Ovary (tissue), 10 donors: Measurements from ENCODE around the gene CTDSP2. TPM values are rescaled to one million over a fixed set of nuclear protein-coding genes. Genes with fewer than 3 reads are reported as not detected.

ENCODE experiments used
- DNase-seq, 5 donors: peaks; one replicate each; pipeline ENCODE4 v3.0.0-alpha.2; 2019 to 2020
- H3K27ac ChIP-seq, 2 donors: fragments of 200-600 bp; one replicate each; pipeline versions ENCODE4 v1.5.1 to v1.8.0; 2019 to 2022
- H3K27me3 ChIP-seq: fragments of 200-600 bp; one replicate; pipeline ENCODE4 v1.8.0; 2022
- H3K36me3 ChIP-seq: fragments of 200-600 bp; sonication (generic); one replicate; pipeline ENCODE4 v1.5.1; 2019
- H3K4me1 ChIP-seq: one replicate; pipeline ENCODE4 v1.8.1; 2013; ENCODE audit warnings: mild to moderate bottlenecking, moderate library complexity; ENCODE audit not compliant: insufficient read depth
- H3K4me3 ChIP-seq: fragments of 200-600 bp; sonication (generic); one replicate; pipeline ENCODE4 v1.5.1; 2017
- H3K9me3 ChIP-seq, 2 donors: fragments of 200-600 bp in 1 of 2; sonication (generic) in 1 of 2; one replicate each; pipeline versions ENCODE4 v1.5.1 to v1.8.1; 2013 to 2019; ENCODE audit warnings: mild to moderate bottlenecking in 1 of 2, moderate library complexity in 1 of 2
- EP300 ChIP-seq: sonication (generic); formaldehyde crosslinking; IDR thresholded peaks from one replicate; pipeline ENCODE4 v1.6.1; 2017; ENCODE audit warnings: antibody characterized with exemption
- POLR2A ChIP-seq: fragments of 450-650 bp; IDR thresholded peaks from one replicate; pipeline ENCODE4 v1.6.1; 2017; ENCODE audit warnings: antibody characterized with exemption, mild to moderate bottlenecking, moderate library complexity
- WGBS, 3 donors: extraction: QIAGEN DNeasy Blood & Tissue Kit in 1 of 3; methylation state at CpG; one replicate each; pipeline versions ENCODE4 v1.1.5 to v1.1.7; 2013 to 2017; 5-methylcytosine and 5-hydroxymethylcytosine counted together
- intact Hi-C, 4 donors: fragments of 100-400 bp; cut with DNase I; formaldehyde crosslinking; loops; one replicate each; pipeline versions ENCODE4 v1.11.0 to v1.15.1; 2022 to 2023
- long read RNA-seq, 3 donors: library from polyadenylated mRNA in 2 of 3; unstranded in 2 of 3; transcript quantifications; one replicate each; pipeline ENCODE4 v2.0.0 and lab custom pipeline, GENCODE V29; 2021 to 2026
- polyA plus RNA-seq, 2 donors: library from polyadenylated mRNA; stranded (reverse); fragments of 200-250 nt in 1 of 2; fragments of 350-450 nt in 1 of 2; fragmentation: Illumina TruSeq in 1 of 2; extraction: RNeasy Lipid Tissue Mini Kit (QIAGEN cat#74804) in 1 of 2; gene quantifications; one replicate each; pipeline ENCODE4 v1.2.3, GENCODE V29; 2013 to 2014
- total RNA-seq, 7 donors: library from RNA; depleted of rRNA in 2 of 7; stranded (reverse); fragments of >200 nt in 2 of 7; fragmentation: NEBNext Ultra II Directional in 3 of 7; extraction: Animal tissue kit (Norgen Biotek cat#: 25700) in 3 of 7; gene quantifications; one replicate each; pipeline versions ENCODE4 v1.1.0 to v1.2.4, GENCODE V29; 2016 to 2023
- TF ChIP-seq, protein P1 (sequence below), 3 donors: fragments of 450-650 bp in 2 of 3; fragments of 200-600 bp in 1 of 3; IDR thresholded peaks; one replicate each; pipeline versions ENCODE4 v1.5.1 to v1.8.0; 2016 to 2022; ENCODE audit warnings: antibody characterized with exemption in 3 of 3, mild to moderate bottlenecking in 1 of 3
- donor health status: DM: no; HTN: no; CAD: no; lungs with moderate emphysema.
- donor health status: DM: no; HTN: no; CAD: no.
- donor health status: Bipolar disorder and iron deficiency.
- donor health status: DM: yes; HTN: yes; CAD: no.
- donor health status: DM: no; HTN: no; CAD: no.
- donor health status: DM: yes; HTN: yes; CAD: no.

CTDSP2 gene, protein sequence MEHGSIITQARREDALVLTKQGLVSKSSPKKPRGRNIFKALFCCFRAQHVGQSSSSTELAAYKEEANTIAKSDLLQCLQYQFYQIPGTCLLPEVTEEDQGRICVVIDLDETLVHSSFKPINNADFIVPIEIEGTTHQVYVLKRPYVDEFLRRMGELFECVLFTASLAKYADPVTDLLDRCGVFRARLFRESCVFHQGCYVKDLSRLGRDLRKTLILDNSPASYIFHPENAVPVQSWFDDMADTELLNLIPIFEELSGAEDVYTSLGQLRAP
- total RNA-seq (100 to 1,000 TPM in 6 of 7 donors, 10 to 100 TPM in 1; 73.1 to 212 (median 189) TPM), polyA plus RNA-seq (100 to 1,000 TPM in 1 of 2 donors, 10 to 100 TPM in 1; 94.8 to 165 TPM)
- long read RNA-seq, donor 1, full-length matches to known transcripts, result 4 of 100 reads
- long read RNA-seq, donor 1, partial matches to known transcripts, result 8 of 100 reads
- long read RNA-seq, donor 1, other reads (novel, unspliced or antisense), result 88 of 100 reads
- long read RNA-seq, donor 2, full-length matches to known transcripts, result 25 of 32 reads
- long read RNA-seq, donor 2, partial matches to known transcripts, result 7 of 32 reads
- long read RNA-seq, donor 2, other reads (novel, unspliced or antisense), result 0 of 32 reads
- long read RNA-seq, donor 3, full-length matches to known transcripts, result 102 of 260 reads
- long read RNA-seq, donor 3, partial matches to known transcripts, result 13 of 260 reads
- long read RNA-seq, donor 3, other reads (novel, unspliced or antisense), result 145 of 260 reads

DNA sequence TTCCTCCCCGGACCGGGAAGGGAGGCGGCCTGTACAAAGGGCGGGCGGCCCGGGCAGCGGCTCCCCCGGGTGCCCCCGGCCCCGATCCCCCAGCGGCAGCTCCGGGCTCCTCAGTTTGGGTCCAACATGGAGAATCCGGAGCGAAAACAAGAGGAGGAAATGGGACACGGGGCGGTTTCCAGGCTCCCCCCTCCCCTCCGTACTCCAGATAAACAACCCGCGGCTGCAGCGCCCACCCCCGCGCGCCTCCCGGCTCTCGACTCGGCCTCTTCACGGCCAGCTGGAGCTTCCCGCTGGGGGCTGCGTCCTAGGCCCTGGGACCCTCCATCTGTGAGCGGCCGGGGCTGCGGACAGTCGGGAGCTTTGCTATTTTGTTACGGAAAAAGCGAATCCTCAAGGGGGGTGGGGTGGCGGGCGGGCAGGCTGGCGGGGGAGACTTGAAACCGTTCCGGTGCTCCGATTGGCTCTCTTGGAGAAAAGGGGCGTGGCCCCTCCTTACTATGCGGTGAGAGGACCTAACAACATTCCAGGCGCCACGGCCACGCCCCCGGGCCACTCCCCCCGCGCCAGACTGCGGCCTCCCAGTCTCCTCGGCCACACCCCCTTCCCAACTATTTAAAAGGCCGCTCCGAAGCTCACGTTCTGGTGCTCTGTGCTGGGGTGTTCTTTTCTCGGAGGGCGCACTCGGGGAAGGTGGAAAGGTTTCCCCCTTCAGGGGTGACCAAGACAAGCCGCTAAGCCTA is at the start of gene CTDSP2:
CTDSP2 (minus strand) TSS at position 153 of the 743 bp plus-strand sequence. CDS start 294 bp downstream, outside the sequence.
- peak; percentile 99 to 100 (median 100) for DNase-seq
- Histone ChIP-seq H3K27me3 (no peaks in the 10 kb centered on the region), H3K27ac (peak within 1 kb of the TSS; percentile 98 to 99), H3K9me3 (no peaks in the 10 kb centered on the region), H3K4me1 (peaks cover 5% of the 10 kb centered on the region), H3K4me3 (peak within 1 kb of the TSS; percentile 85), H3K36me3 (no peaks in the 10 kb centered on the region)
- 0 to 1% (median 0%) methylated on average over 51 to 58 of the region's 58 CpGs for WGBS, 3 donors
- intact Hi-C loops, result loop anchor here in 3 of 4 donors (2.0 to 5.0 kb wide), 3 partner anchors 18 to 51 kb away; no protein-coding TSS in a partner anchor
- TF ChIP-seq, protein P1, sequence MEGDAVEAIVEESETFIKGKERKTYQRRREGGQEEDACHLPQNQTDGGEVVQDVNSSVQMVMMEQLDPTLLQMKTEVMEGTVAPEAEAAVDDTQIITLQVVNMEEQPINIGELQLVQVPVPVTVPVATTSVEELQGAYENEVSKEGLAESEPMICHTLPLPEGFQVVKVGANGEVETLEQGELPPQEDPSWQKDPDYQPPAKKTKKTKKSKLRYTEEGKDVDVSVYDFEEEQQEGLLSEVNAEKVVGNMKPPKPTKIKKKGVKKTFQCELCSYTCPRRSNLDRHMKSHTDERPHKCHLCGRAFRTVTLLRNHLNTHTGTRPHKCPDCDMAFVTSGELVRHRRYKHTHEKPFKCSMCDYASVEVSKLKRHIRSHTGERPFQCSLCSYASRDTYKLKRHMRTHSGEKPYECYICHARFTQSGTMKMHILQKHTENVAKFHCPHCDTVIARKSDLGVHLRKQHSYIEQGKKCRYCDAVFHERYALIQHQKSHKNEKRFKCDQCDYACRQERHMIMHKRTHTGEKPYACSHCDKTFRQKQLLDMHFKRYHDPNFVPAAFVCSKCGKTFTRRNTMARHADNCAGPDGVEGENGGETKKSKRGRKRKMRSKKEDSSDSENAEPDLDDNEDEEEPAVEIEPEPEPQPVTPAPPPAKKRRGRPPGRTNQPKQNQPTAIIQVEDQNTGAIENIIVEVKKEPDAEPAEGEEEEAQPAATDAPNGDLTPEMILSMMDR (IDR thresholded peaks at IDR 0.05), result no peak
- peak; percentile 73 for TF ChIP-seq POLR2A

DNA sequence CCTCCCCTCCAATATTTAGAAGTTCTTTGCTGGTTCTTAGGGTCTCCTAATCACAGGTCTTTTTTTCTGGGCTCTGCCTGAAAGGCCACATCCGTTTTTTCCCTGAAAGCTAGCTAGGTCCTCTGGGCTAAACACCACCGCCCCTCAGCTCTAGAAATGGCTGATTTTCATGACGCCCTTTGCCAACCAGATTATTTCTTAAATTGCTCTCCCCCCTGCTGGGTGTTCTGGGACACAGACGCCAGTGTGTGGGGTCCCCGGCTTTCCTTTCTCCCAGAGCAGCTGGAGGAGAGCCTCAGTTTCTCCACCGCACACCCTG is 49.5 kb upstream of the CTDSP2 start:
- H3K4me1 ChIP-seq, result peaks cover 46% of the 10 kb centered on the region
- no peaks in the 10 kb centered on the region for H3K27me3 ChIP-seq
- H3K9me3 ChIP-seq, result no peaks in the 10 kb centered on the region
- intact Hi-C loops, result loop anchor here (2.0 to 5.0 kb wide), 4 partner anchors 49 to 65 kb away; partner anchors contain the start of gene CTDSP2 (in 1 of the 4)
- no peaks in the 10 kb centered on the region for H3K36me3 ChIP-seq
- H3K4me3 ChIP-seq, result peak overlapping the region; percentile 57
- H3K27ac ChIP-seq, result peak overlapping the region; percentile 86 to 100
- WGBS, 3 donors, result 4 to 6% (median 6%) methylated on average over 6 of the region's 6 CpGs
- DNase-seq, result peak in 3 of 5 donors; percentile 62 to 73 (median 65)
- TF ChIP-seq, protein P1 (IDR thresholded peaks at IDR 0.05), result peak in 1 of 3 donors; percentile 33
- TF ChIP-seq EP300 (no peak), POLR2A (no peak)

DNA sequence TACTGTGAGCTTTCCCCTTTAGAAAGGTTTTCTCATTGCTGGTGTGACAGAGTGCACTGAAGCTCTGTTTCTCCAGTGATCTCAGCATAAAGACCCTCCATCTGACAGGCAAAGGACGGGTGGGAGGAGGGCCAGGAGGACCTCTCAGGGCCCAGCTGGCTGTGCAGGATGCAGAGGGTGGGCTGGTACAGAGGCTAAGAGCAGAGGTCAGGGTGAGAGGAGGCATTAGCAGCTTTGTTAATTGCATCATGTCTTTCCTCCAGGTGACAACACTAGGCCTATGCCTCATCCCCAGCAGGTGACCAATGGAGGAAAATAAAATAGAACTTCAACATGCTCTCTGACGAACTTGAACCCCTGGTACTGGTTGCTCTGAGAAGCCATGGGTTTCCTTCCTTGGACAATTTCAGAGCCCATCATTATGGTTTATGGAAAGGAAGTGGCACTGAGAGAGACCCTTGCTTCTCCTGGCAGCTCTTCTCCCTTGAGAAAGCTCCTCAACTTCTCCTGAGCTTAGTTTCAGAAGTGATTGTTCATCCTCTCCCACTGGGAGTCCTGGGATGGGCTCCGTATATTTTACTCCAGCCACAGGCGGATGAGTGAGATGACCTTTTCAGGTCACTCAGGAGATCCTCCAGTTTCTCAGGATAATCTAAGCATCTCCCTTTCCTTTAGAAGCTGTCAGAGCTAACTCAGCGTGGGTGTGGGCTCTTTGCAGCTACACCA is 49.0 kb upstream of the CTDSP2 start:
- WGBS, 3 donors, result 40 to 47% (median 46%) methylated on average over 5 of the region's 5 CpGs
- H3K27me3 ChIP-seq, result no peaks in the 10 kb centered on the region
- peak overlapping the region; percentile 57 for H3K4me3 ChIP-seq
- H3K9me3 ChIP-seq, result no peaks in the 10 kb centered on the region
- no peaks in the 10 kb centered on the region for H3K36me3 ChIP-seq
- TF ChIP-seq POLR2A, result no peak
- no peak for TF ChIP-seq EP300
- TF ChIP-seq, protein P1 (IDR thresholded peaks at IDR 0.05), result no peak
- H3K4me1 ChIP-seq, result peaks cover 48% of the 10 kb centered on the region
- H3K27ac ChIP-seq, result peak overlapping the region; percentile 86 to 100
- intact Hi-C loops, result loop anchor here (2.0 to 5.0 kb wide), 5 partner anchors 48 to 65 kb away; partner anchors contain the start of gene CTDSP2 (in 1 of the 4)
- no peak for DNase-seq
